ENCODE measurements around the gene ARPP19.
"Not testable (repeated sequence)": the region's sequence is repeated elsewhere in the genome, so short reads cannot be mapped to it uniquely, and the experiment has no call there.

ARPP19 gene

DNA sequence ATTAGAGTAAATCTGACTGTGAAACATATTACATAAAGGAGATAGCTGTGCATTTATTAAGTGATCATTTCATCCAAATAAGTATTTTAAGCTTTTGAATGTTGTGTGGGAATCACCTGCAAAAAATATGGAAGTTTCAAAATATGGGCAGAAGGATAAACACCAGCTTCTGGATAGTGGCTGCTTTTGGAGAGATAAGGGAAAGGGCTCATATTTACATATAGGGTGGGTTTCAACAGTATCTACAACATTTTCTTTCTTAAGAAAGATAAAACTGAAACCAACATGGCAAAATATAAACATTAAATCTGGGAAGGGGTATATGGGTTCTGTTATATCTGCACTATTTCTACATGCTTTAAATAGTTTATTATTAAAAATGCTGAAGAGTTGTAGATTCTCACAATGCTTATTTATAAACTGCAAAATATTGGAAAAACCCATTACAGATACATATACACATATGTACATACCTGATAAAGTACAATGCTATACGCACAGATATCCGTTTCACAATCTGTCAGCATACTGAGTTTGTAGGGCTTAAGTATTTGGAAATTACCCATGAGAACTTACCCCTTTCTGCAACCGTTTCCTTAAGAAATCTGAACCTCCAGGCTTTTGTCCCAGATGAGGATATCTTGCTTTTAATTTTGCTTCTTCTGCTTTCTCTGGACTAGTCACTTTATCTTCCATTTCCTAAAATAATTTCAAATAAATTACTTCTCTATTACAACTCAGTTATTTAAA is 12.1 kb downstream of the ARPP19 start:
- H3K4me2 ChIP-seq = no peak overlapping the region
- H3K9ac ChIP-seq = no peak overlapping the region
- H3K4me1 ChIP-seq = peaks cover 0 to 39% (median 0%) of the 10 kb centered on the region in 10 experiments; a peak in 6 of 20 replicates
- no peak overlapping the region for H3K27ac ChIP-seq
- no peaks in the 10 kb centered on the region for H3K27me3 ChIP-seq
- peaks cover 45 to 93% (median 74%) of the 10 kb centered on the region in 11 experiments for H3K36me3 ChIP-seq
- TF ChIP-seq Cebpa-rat (IDR thresholded peaks at IDR 0.05) = no peak
- H4K20me1 ChIP-seq = peaks cover 40 to 98% (median 91%) of the 10 kb centered on the region in 11 experiments
- H3K4me3 ChIP-seq = no peak overlapping the region
- H3K9me3 ChIP-seq (replicated peaks in 1 of 11) = no peaks in the 10 kb centered on the region

DNA sequence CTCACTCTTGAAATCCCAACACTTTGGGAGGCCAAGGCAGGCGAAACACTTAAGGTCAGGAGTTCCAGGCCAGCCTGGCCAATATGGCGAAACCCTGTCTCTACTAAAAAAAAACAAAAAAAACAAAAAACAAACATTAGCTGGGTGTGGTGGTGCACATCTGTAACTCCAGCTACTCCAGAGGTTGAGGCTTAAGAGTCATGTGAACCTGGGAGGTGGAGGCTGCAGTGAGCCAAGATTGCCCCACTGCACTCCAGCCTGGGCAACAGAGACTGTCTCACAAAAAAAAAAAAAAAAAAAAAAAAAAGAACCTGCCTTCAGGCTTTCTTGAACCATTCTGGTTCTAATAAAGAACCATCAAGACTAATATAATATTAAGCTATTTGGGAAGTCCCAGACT is 16.5 kb downstream of the ARPP19 start:
- Histone ChIP-seq H3K36me3 (peaks cover 74 to 100% (median 87%) of the 10 kb centered on the region in 11 experiments), H3K27ac (no peak overlapping the region), H4K20me1 (peaks cover 0 to 68% (median 49%) of the 10 kb centered on the region in 11 experiments; a peak in 18 of 22 replicates), H3K4me3 (no peak overlapping the region), H3K4me2 (no peak overlapping the region), H3K27me3 (no peaks in the 10 kb centered on the region), H3K4me1 (peaks cover 0 to 8% (median 0%) of the 10 kb centered on the region in 10 experiments; a peak in 2 of 20 replicates), H3K9ac (no peak overlapping the region), H3K9me3 (replicated peaks in 1 of 11) (no peaks in the 10 kb centered on the region)
- TF ChIP-seq Cebpa-rat (IDR thresholded peaks at IDR 0.05) = no peak

DNA sequence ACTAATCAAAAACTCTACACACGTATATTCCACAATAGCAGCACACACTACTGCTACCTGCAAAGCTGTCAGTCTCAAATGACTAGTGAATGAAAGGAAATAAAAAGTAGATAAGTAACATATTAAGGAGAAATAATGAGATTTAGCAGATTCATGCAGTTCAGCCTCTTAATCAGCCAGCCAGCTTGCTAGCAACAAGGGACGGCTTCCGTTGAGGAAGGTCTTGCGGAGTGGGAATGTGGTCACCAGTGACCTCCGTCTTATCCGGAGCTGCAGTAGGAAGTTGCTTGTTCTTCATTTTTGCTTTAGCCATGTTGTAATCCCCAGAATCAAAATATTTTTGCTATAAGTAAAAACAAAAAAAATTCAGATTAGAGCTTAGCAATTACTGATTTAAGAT is 17.1 kb downstream of the ARPP19 start:
- H3K4me2 ChIP-seq = no peak overlapping the region
- peaks cover 0 to 62% (median 44%) of the 10 kb centered on the region in 11 experiments; a peak in 18 of 22 replicates for H4K20me1 ChIP-seq
- H3K4me3 ChIP-seq = no peak overlapping the region
- H3K36me3 ChIP-seq = peaks cover 76 to 100% (median 88%) of the 10 kb centered on the region in 11 experiments
- no peak overlapping the region for H3K27ac ChIP-seq
- no peak for TF ChIP-seq Cebpa-rat (IDR thresholded peaks at IDR 0.05)
- H3K27me3 ChIP-seq = no peaks in the 10 kb centered on the region
- no peak overlapping the region for H3K9ac ChIP-seq
- H3K9me3 ChIP-seq (replicated peaks in 1 of 11) = peaks cover 0 to 3% (median under 1%) of the 10 kb centered on the region in 11 experiments; a peak in 12 of 22 replicates
- H3K4me1 ChIP-seq = peaks cover 0 to 2% (median 0%) of the 10 kb centered on the region in 10 experiments; a peak in 2 of 20 replicates

DNA sequence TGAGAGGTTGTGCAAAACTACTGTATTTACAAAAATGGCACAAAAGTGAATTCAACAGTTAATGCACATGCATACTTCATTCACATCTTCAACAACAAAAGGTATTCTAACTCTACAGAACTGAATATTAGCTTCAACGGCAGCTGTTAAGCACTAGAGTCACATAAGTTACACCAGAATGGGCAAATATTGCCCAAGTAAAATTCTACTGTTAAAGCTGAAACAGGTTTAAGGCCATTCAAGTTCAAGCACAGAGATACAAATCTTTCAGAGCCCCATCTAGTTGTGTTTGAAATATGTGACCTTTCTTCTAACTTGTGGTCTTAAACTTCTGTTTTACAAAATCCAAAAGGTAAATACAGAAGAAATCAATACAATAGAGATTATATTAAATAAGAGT is 17.6 kb downstream of the ARPP19 start:
- not testable (repeated sequence) for H3K27ac ChIP-seq; H3K9me3 ChIP-seq (replicated peaks in 1 of 11); H3K4me1 ChIP-seq; H3K27me3 ChIP-seq; H3K4me3 ChIP-seq; H3K9ac ChIP-seq; H3K4me2 ChIP-seq
- peaks cover 76 to 100% (median 88%) of the 10 kb centered on the region in 11 experiments for H3K36me3 ChIP-seq
- H4K20me1 ChIP-seq = peaks cover 0 to 57% (median 38%) of the 10 kb centered on the region in 11 experiments; a peak in 19 of 22 replicates

DNA sequence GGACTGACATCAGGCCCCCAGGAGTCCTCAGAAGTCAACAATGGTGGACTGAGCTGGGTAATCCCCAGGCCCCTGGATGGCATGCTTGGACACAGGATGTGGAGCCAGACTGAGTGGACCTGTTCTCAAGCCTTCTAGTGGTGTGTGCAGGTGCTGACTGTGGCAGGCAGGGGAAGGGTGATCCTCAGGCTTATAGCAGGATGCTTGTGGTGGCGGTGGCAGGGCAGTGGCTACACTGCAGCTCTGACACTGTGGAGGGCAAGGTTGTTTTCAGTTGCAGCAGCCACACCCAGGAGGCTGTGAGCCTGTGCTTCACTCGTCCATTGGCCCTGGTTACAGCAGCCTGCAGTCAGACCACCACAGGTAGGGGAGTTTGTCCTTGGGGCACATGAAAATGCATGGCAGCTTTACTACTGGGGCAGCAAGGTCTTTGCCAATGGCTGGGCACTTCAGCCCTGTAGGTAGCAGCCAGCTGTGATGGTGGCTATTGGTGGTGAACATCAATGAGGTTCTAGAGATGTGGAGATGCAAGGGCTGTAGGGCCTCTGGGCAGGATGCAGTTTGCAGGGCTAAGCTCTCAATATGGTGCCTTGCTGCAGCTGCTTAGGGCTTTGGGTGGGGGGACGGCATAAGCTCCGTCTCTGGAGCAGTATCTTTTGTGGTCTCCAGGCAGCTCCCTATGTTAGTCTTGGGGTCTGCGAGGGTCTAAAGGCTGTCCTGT is 22.6 kb downstream of the ARPP19 start:
- Histone ChIP-seq H3K27me3 (no peaks in the 10 kb centered on the region), H3K36me3 (peaks cover 56 to 64% (median 59%) of the 10 kb centered on the region in 11 experiments)

DNA sequence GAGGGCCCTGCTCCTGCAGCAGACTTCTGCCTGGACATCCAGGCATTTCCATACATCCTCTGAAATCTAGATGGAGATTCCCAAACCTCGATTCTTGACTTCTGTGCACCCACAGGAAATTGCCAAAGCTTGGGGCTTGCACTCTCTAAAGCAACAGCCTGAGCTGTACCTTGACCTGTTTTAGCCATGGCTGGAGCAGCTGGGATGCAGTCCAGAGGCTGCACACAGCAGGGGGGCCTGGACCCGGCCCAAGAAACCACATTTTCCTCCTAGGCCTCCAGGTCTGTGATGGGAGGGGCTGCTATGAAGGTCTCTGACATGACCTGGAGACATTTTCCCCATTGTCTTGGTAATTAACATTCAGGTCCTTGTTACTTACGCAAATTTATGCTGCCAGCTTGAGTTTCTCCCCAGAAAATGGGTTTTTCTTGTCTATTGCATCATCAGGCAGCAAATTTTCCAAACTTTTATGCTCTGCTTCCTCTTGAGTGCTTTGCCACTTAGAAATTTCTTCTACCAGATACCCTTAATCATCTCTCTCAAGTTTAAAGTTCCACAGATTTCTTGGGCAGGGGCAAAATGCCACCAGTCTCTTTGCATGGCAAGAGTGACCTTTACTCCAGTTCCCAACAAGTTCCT is 28.3 kb downstream of the ARPP19 start:
- H3K36me3 ChIP-seq = peaks cover under 1 to 11% (median 4%) of the 10 kb centered on the region in 11 experiments; a peak in 16 of 22 replicates
- H3K9me3 ChIP-seq (replicated peaks in 1 of 11) = peaks cover 20 to 38% (median 30%) of the 10 kb centered on the region in 11 experiments
- no peak overlapping the region for H3K4me2 ChIP-seq
- no peaks in the 10 kb centered on the region for H3K27me3 ChIP-seq
- no peak overlapping the region for H3K9ac ChIP-seq
- TF ChIP-seq Cebpa-rat (IDR thresholded peaks at IDR 0.05) = 0 out of 22 replicates have a peak, but pooled peaks of 2 of the 11 experiments have one; percentile 22
- H3K4me3 ChIP-seq = no peak overlapping the region
- H3K27ac ChIP-seq = no peak overlapping the region
- no peaks in the 10 kb centered on the region for H4K20me1 ChIP-seq
- H3K4me1 ChIP-seq = no peaks in the 10 kb centered on the region

More for the DNA sequence above, 22.6 kb downstream of the ARPP19 start:
- H3K9ac ChIP-seq = no peak overlapping the region
- no peak overlapping the region for H3K4me2 ChIP-seq
- TF ChIP-seq Cebpa-rat (IDR thresholded peaks at IDR 0.05) = no peak
- no peak overlapping the region for H3K27ac ChIP-seq
- peaks cover 12 to 26% (median 18%) of the 10 kb centered on the region in 11 experiments for H3K9me3 ChIP-seq (replicated peaks in 1 of 11)
- peaks cover 0 to 12% (median 0%) of the 10 kb centered on the region in 11 experiments; a peak in 4 of 22 replicates for H4K20me1 ChIP-seq
- H3K4me3 ChIP-seq = no peak overlapping the region
- no peaks in the 10 kb centered on the region for H3K4me1 ChIP-seq

DNA sequence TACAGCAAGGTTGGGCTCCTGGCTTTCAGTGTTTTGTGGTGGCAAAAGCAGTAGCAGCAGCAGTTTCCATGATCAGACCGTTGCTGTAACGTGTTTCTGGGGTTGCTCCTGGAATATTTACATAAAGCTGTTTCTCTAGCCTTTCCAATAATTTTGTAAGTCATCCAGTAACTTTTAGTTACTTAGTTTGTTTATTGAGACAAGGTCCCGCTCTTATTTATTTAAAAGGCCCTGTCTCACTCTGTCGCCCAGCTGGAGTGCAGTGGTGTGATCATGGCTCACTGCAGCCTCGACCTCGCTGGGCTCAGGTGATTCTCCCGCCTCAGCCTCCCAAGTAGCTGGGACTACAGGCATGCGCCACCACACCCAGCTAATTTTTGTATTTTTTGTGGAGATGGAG is 31.4 kb downstream of the ARPP19 start:
- H3K4me1 ChIP-seq = no peaks in the 10 kb centered on the region
- no peak for TF ChIP-seq Cebpa-rat (IDR thresholded peaks at IDR 0.05)
- no peaks in the 10 kb centered on the region for H4K20me1 ChIP-seq
- H3K36me3 ChIP-seq = 0 out of 22 replicates have a peak, but pooled peaks cover 0 to 5% (median 0%) of the 10 kb centered on the region in 11 experiments
- H3K9ac ChIP-seq = no peak overlapping the region
- H3K27me3 ChIP-seq = no peaks in the 10 kb centered on the region
- H3K9me3 ChIP-seq (replicated peaks in 1 of 11) = peaks cover 20 to 32% (median 27%) of the 10 kb centered on the region in 11 experiments
- H3K4me3 ChIP-seq = no peak overlapping the region
- no peak overlapping the region for H3K4me2 ChIP-seq
- no peak overlapping the region for H3K27ac ChIP-seq

DNA sequence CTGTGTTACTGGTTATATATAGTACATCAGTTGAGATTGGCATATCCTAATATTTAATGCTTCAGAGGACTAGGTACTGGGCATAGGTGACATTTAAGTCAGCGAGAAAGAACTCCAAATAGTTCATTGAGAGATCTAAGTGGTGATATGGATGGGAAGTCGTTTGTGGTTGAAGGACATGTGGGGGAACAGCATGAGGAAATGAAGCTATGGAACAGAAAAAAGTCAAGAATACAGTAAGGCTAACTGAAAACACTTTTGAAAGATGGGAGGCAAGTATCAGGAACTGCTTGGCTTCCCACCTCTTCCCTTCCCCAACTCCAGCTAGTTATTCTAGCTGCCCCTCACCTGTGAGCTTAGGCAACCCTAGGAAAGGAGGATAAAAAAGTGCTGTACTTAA is 36.4 kb downstream of the ARPP19 start:
- H3K4me3 ChIP-seq = no peak overlapping the region
- TF ChIP-seq Cebpa-rat (IDR thresholded peaks at IDR 0.05) = no peak

More for the DNA sequence above, 36.4 kb downstream of the ARPP19 start:
- Histone ChIP-seq H3K4me1 (peaks cover 9 to 15% (median 13%) of the 10 kb centered on the region in 10 experiments), H3K9ac (no peak overlapping the region), H3K9me3 (replicated peaks in 1 of 11) (no peaks in the 10 kb centered on the region), H3K4me2 (no peak overlapping the region), H4K20me1 (peaks cover 0 to 11% (median 7%) of the 10 kb centered on the region in 11 experiments; a peak in 12 of 22 replicates), H3K27ac (no peak overlapping the region), H3K27me3 (peaks cover 17 to 23% (median 21%) of the 10 kb centered on the region in 11 experiments), H3K36me3 (no peaks in the 10 kb centered on the region)

All from BLaER1 treated with 17β-estradiol and CSF1 and Interleukin-3, amounts not matched to agents 10 nM and 100 nM (cell line).